MCF 10A (cell line): ENCODE data around the gene OR8J3. TPM values are rescaled to one million over a fixed set of nuclear protein-coding genes. Genes with fewer than 3 reads are reported as not detected.
"Not testable (repeated sequence)": the region's sequence is repeated elsewhere in the genome, so short reads cannot be mapped to it uniquely, and the experiment has no call there.

Source experiments
- BruUV-seq: library from RNA; stranded (reverse); fragments of 400-500 nt; replicated peaks from 2 replicates; lab custom pipeline; 2021; lab: Mats Ljungman, UMichigan
- CTCF ChIA-PET: fragments of 300-600 bp; sonication (Branson Sonifier 250); formaldehyde crosslinking; extraction: SDS; loops from one replicate; lab custom pipeline; 2021; ENCODE audit warnings: antibody characterized with exemption, inconsistent platforms; lab: Yijun Ruan, JAX
- POLR2A ChIA-PET: fragments of 300-600, 350-650 bp; sonication (Branson Sonifier 250); formaldehyde crosslinking; extraction: SDS; loops from one replicate; lab custom pipeline; 2020; ENCODE audit warnings: antibody characterized with exemption, inconsistent platforms; lab: Yijun Ruan, JAX
- DNase-seq: peaks from one replicate; pipeline ENCODE4 v3.0.0-alpha.2; 2018; ENCODE audit not compliant: unreplicated experiment
- H3K27ac Mint-ChIP-seq: one replicate; pipeline ENCODE4 v1.8.0; 2022; ENCODE audit warnings: mild to moderate bottlenecking, low read depth, mixed read lengths; ENCODE audit not compliant: unreplicated experiment
- H3K27me3 Mint-ChIP-seq: one replicate; pipeline ENCODE4 v1.8.0; 2022; ENCODE audit warnings: mixed read lengths; ENCODE audit not compliant: insufficient read depth, unreplicated experiment
- H3K36me3 Mint-ChIP-seq: one replicate; pipeline ENCODE4 v1.8.0; 2022; ENCODE audit warnings: mild to moderate bottlenecking, moderate library complexity, mixed read lengths; ENCODE audit not compliant: insufficient read depth, unreplicated experiment
- H3K4me1 Mint-ChIP-seq: one replicate; pipeline ENCODE4 v1.8.0; 2022; ENCODE audit warnings: mixed read lengths; ENCODE audit not compliant: insufficient read depth, unreplicated experiment
- H3K4me3 Mint-ChIP-seq: one replicate; pipeline ENCODE4 v1.8.0; 2022; ENCODE audit warnings: mild to moderate bottlenecking, moderate library complexity, mixed read lengths; ENCODE audit not compliant: unreplicated experiment
- H3K9me3 Mint-ChIP-seq: one replicate; pipeline ENCODE4 v1.8.0; 2022; ENCODE audit warnings: mixed read lengths; ENCODE audit not compliant: unreplicated experiment
- intact Hi-C: fragments of 100-400 bp; cut with micrococcal nuclease; formaldehyde crosslinking; loops from 2 replicates; pipeline ENCODE4 v1.14.1; 2022
- total RNA-seq: library from RNA; stranded (reverse); gene quantifications from 2 replicates; pipeline ENCODE4 v1.2.3, GENCODE V29; 2022
- TF ChIP-seq, protein P1 (sequence below): fragments of 200-600 bp; IDR thresholded peaks from one replicate; pipeline ENCODE4 v1.8.0; 2022; ENCODE audit warnings: antibody characterized with exemption, mild to moderate bottlenecking; ENCODE audit not compliant: unreplicated experiment

OR8J3 gene
- total RNA-seq, 1 experiment from 2014 or later = not detected

DNA sequence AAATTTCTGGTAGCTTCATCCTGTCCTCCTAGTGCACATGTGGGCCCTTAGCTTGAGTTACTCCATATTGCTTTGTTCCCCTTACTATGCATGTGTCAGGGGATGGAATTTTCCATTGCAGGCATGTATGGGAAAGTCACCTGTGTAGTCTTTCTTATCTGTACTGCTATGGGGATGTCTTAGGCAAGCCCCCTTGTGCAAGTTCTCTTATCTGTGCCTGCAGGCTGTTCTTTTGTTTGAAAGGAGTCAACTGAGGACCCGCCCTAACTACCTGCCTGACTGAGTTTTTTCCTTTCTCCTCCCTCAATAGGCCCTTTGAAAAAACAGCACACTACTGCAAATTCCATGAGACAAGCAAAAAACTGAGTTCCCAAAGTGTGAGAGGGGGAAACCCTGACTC is 11.4 kb upstream of the OR8J3 start:
- ChIA-PET CTCF (no interaction called here), POLR2A (no interaction called here)
- no peaks in the 10 kb centered on the region for H3K27me3 Mint-ChIP-seq
- BruUV-seq = no TSS peak
- H3K27ac Mint-ChIP-seq = no peak overlapping the region
- intact Hi-C loops = no loop called here
- peaks cover 43% of the 10 kb centered on the region for H3K9me3 Mint-ChIP-seq
- H3K4me3 Mint-ChIP-seq = no peak overlapping the region
- DNase-seq = no peak
- H3K4me1 Mint-ChIP-seq = no peaks in the 10 kb centered on the region
- TF ChIP-seq, protein P1, sequence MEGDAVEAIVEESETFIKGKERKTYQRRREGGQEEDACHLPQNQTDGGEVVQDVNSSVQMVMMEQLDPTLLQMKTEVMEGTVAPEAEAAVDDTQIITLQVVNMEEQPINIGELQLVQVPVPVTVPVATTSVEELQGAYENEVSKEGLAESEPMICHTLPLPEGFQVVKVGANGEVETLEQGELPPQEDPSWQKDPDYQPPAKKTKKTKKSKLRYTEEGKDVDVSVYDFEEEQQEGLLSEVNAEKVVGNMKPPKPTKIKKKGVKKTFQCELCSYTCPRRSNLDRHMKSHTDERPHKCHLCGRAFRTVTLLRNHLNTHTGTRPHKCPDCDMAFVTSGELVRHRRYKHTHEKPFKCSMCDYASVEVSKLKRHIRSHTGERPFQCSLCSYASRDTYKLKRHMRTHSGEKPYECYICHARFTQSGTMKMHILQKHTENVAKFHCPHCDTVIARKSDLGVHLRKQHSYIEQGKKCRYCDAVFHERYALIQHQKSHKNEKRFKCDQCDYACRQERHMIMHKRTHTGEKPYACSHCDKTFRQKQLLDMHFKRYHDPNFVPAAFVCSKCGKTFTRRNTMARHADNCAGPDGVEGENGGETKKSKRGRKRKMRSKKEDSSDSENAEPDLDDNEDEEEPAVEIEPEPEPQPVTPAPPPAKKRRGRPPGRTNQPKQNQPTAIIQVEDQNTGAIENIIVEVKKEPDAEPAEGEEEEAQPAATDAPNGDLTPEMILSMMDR = no peak
- H3K36me3 Mint-ChIP-seq = no peaks in the 10 kb centered on the region

GRCh38 chr11:56143681-56144080 is 3.7 kb upstream of the OR8J3 start:
- H3K27ac Mint-ChIP-seq, H3K4me1 Mint-ChIP-seq, H3K27me3 Mint-ChIP-seq, H3K4me3 Mint-ChIP-seq, BruUV-seq, H3K36me3 Mint-ChIP-seq, intact Hi-C loops, DNase-seq, CTCF ChIA-PET, POLR2A ChIA-PET: not testable (repeated sequence)
- H3K9me3 Mint-ChIP-seq = peaks cover 16% of the 10 kb centered on the region

DNA sequence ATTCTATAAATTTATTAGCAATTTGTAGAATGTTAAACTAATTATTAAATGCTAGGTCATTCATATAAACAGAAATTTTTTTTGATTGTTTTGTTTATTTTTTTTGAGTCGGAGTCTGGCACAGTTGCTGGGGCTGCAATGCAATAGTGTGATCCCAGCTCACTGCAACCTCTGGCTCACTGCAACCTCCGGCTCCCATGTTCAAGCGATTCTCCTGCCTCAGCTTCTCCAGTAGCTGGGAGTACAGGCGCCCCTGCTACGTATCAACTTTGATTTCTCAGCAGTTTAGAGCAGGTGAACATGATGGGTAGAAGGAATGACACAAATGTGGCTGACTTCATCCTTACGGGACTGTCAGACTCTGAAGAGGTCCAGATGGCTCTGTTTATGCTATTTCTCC is 17.9 kb downstream of the OR8J3 start, which contains the start of gene OR8H3:
Gene OR8H3, plus strand, starts transcription at position 301 of the 400 bp plus-strand sequence. Its CDS starts 0 bp downstream, at position 301.
- intact Hi-C loops = no loop called here
- Mint-ChIP-seq H3K27ac (no peak within 1 kb of the TSS), H3K4me1 (no peaks in the 10 kb centered on the region), H3K27me3 (no peaks in the 10 kb centered on the region), H3K36me3 (no peaks in the 10 kb centered on the region), H3K4me3 (no peak within 1 kb of the TSS), H3K9me3 (peaks cover 8% of the 10 kb centered on the region)
- DNase-seq = no peak
- ChIA-PET POLR2A (interaction anchor here (0.6 kb wide), 1 partner anchor 46 kb away, joined by 4 read pairs; no protein-coding TSS in a partner anchor), CTCF (no interaction called here)
- TF ChIP-seq, protein P1 = no peak
- BruUV-seq = no TSS peak

DNA sequence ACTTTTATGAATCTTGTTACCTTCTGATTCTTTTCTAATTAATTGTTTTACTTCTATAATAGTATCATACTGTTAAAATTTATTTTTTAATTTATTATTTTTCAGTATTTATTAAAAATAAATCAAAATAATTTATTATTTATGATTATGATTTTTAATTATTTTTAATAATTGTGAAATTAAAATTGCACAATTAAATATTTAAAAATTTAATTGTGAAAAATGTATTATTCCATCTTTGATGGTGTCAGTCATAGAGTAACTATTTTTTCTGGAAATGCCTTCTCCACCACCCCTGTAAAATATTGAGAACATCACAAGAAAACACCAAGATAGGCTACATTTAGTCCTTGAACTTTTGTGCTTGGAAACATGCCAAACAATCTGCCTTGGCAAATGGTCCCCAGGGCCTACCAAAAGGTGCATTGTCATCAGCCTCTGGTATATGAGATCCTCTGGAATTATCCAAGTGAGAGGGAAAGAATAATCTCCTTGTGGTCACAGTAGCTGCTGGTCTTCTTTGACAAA is 36.7 kb downstream of the OR8J3 start, which contains the start of gene OR8H2:
Gene OR8H2, plus strand, starts transcription at position 478 of the 528 bp plus-strand sequence. CDS start 1,356 bp downstream, outside the sequence.
- no peaks in the 10 kb centered on the region for H3K27me3 Mint-ChIP-seq
- peaks cover 18% of the 10 kb centered on the region for H3K9me3 Mint-ChIP-seq
- intact Hi-C loops = no loop called here
- no peak within 1 kb of the TSS for H3K27ac Mint-ChIP-seq
- no peak within 1 kb of the TSS for H3K4me3 Mint-ChIP-seq
- no peaks in the 10 kb centered on the region for H3K4me1 Mint-ChIP-seq
- TF ChIP-seq, protein P1 = no peak
- CTCF ChIA-PET = no interaction called here
- POLR2A ChIA-PET = no interaction called here
- BruUV-seq = no TSS peak
- no peaks in the 10 kb centered on the region for H3K36me3 Mint-ChIP-seq
- no peak for DNase-seq
